Endothelial cell (in vitro differentiated cells): ENCODE measurements around the gene MAML3. TPM values are rescaled to one million over a fixed set of nuclear protein-coding genes. Genes with fewer than 3 reads are reported as not detected.

Source experiments
- DNase-seq: peaks from one replicate; pipeline ENCODE4 v3.0.0; 2021; ENCODE audit warnings: low spot score
- H3K27ac Mint-ChIP-seq: one replicate; pipeline ENCODE4 v1.8.0; 2021; ENCODE audit warnings: mixed read lengths, inconsistent platforms; ENCODE audit not compliant: unreplicated experiment
- H3K27me3 Mint-ChIP-seq: one replicate; pipeline ENCODE4 v1.8.0; 2021; ENCODE audit warnings: mild to moderate bottlenecking, moderate library complexity, mixed read lengths, inconsistent platforms; ENCODE audit not compliant: unreplicated experiment
- H3K36me3 Mint-ChIP-seq: one replicate; pipeline ENCODE4 v1.8.0; 2021; ENCODE audit warnings: mild to moderate bottlenecking, low read depth, mixed read lengths, inconsistent platforms; ENCODE audit not compliant: unreplicated experiment
- H3K4me1 Mint-ChIP-seq: one replicate; pipeline ENCODE4 v1.8.0; 2021; ENCODE audit warnings: mild to moderate bottlenecking, mixed read lengths, inconsistent platforms; ENCODE audit not compliant: unreplicated experiment
- H3K4me3 Mint-ChIP-seq: one replicate; pipeline ENCODE4 v1.8.0; 2021; ENCODE audit warnings: mild to moderate bottlenecking, mixed read lengths, inconsistent platforms; ENCODE audit not compliant: unreplicated experiment
- H3K9me3 Mint-ChIP-seq: one replicate; pipeline ENCODE4 v1.8.0; 2021; ENCODE audit warnings: mixed read lengths, inconsistent platforms; ENCODE audit not compliant: unreplicated experiment
- CTCF ChIP-seq: fragments of 200-600 bp; sonication (generic); IDR thresholded peaks from one replicate; pipeline ENCODE4 v1.5.0; 2021; ENCODE audit warnings: antibody characterized with exemption; ENCODE audit not compliant: unreplicated experiment
- total RNA-seq: library from RNA; stranded (reverse); fragmentation: NEBNext Ultra II Directional; extraction: Animal tissue kit (Norgen Biotek cat#: 25700); gene quantifications from one replicate; pipeline ENCODE4 v1.2.1, GENCODE V29; 2021; ENCODE audit not compliant: unreplicated experiment

MAML3 gene
- total RNA-seq, 1 donor from 2014 or later = 31.0 TPM

GRCh38 chr4:139902321-139903320 lies 251.4 kb downstream of the MAML3 start:
- no peak overlapping the region for H3K4me3 Mint-ChIP-seq
- no peaks in the 10 kb centered on the region for H3K9me3 Mint-ChIP-seq
- H3K4me1 Mint-ChIP-seq = peaks cover 20% of the 10 kb centered on the region
- peak overlapping the region; percentile 79 for H3K27ac Mint-ChIP-seq
- no peak for DNase-seq
- peaks cover 7% of the 10 kb centered on the region for H3K36me3 Mint-ChIP-seq
- peaks cover 4% of the 10 kb centered on the region for H3K27me3 Mint-ChIP-seq
- TF ChIP-seq CTCF = no peak

- H3K36me3 Mint-ChIP-seq = peaks cover 7% of the 10 kb centered on the region
- H3K4me1 Mint-ChIP-seq = peaks cover 20% of the 10 kb centered on the region
- DNase-seq = no peak
- no peak overlapping the region for H3K4me3 Mint-ChIP-seq
- peak overlapping the region; percentile 79 for H3K27ac Mint-ChIP-seq
- TF ChIP-seq CTCF = no peak
- H3K27me3 Mint-ChIP-seq = peaks cover 4% of the 10 kb centered on the region
- H3K9me3 Mint-ChIP-seq = no peaks in the 10 kb centered on the region
Measured at GRCh38 chr4:139901531-139902320, 252.3 kb downstream of the MAML3 start.

GRCh38 chr4:139900964-139901376 lies 253.0 kb downstream of the MAML3 start:
- Mint-ChIP-seq H3K4me1 (peaks cover 20% of the 10 kb centered on the region), H3K4me3 (no peak overlapping the region), H3K27ac (no peak overlapping the region), H3K36me3 (peaks cover 7% of the 10 kb centered on the region), H3K9me3 (no peaks in the 10 kb centered on the region), H3K27me3 (peaks cover 4% of the 10 kb centered on the region)
- TF ChIP-seq CTCF = no peak
- no peak for DNase-seq

GRCh38 chr4:139899346-139899745 lies 254.6 kb downstream of the MAML3 start:
- H3K4me1 Mint-ChIP-seq = peaks cover 20% of the 10 kb centered on the region
- no peak for DNase-seq
- no peak overlapping the region for H3K27ac Mint-ChIP-seq
- peaks cover 4% of the 10 kb centered on the region for H3K27me3 Mint-ChIP-seq
- peaks cover 2% of the 10 kb centered on the region for H3K36me3 Mint-ChIP-seq
- H3K4me3 Mint-ChIP-seq = no peak overlapping the region
- no peaks in the 10 kb centered on the region for H3K9me3 Mint-ChIP-seq
- TF ChIP-seq CTCF = no peak
